GM12864 (cell line): Measurements from ENCODE around the gene AMZ1.

Source experiments
- DNase-seq: peaks from one replicate; pipeline ENCODE4 v3.0.0-alpha.2; 2011; ENCODE audit warnings: low read depth
- H3K4me3 ChIP-seq: 2 replicates; pipeline ENCODE4 v1.5.1; 2011; ENCODE audit warnings: mild to moderate bottlenecking, low read depth, low read length, control low read depth
- TF ChIP-seq, protein P1 (sequence below): IDR thresholded peaks from 2 replicates; pipeline ENCODE4 v1.5.1; 2011; ENCODE audit warnings: low read depth, mild to moderate bottlenecking, moderate library complexity, low read length, control low read depth, inconsistent platforms; ENCODE audit errors: missing control alignments

AMZ1 gene

DNA sequence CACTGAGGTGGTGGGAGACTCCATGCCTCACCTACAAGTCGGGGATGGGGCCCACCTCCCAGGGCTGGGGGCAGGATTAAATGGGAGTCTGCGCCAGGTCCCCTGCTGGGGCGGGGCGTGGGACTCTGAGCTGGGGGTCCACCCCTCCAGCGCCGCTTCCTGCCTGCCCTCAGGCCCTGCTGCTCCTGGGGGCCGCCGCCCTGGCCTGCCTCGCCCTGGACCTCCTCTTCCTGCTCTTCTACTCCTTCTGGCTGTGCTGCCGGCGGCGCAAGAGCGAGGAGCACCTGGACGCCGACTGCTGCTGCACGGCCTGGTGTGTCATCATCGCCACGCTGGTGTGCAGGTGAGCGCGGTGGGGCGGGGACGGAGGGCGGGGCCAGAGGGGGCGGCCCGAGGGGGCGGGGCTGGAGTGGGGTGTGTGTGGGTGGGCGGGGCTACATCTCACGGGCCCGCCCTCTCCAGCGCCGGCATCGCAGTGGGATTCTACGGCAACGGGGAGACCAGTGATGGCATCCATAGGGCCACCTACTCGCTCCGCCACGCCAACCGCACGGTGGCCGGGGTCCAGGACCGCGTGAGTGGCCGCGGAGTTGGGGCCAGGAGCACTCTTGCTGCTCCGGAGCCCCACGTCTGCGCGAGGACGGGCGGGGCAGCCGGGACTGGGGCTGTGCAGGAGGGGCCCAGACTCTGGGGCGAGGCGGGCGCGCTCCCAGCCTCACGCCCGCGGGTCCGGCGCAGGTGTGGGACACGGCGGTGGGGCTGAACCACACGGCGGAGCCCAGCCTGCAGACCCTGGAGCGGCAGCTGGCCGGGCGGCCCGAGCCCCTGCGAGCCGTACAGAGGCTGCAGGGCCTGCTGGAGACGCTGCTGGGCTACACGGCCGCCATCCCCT lies 41.1 kb upstream of the AMZ1 start:
- TF ChIP-seq, protein P1, sequence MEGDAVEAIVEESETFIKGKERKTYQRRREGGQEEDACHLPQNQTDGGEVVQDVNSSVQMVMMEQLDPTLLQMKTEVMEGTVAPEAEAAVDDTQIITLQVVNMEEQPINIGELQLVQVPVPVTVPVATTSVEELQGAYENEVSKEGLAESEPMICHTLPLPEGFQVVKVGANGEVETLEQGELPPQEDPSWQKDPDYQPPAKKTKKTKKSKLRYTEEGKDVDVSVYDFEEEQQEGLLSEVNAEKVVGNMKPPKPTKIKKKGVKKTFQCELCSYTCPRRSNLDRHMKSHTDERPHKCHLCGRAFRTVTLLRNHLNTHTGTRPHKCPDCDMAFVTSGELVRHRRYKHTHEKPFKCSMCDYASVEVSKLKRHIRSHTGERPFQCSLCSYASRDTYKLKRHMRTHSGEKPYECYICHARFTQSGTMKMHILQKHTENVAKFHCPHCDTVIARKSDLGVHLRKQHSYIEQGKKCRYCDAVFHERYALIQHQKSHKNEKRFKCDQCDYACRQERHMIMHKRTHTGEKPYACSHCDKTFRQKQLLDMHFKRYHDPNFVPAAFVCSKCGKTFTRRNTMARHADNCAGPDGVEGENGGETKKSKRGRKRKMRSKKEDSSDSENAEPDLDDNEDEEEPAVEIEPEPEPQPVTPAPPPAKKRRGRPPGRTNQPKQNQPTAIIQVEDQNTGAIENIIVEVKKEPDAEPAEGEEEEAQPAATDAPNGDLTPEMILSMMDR, result no peak

DNA sequence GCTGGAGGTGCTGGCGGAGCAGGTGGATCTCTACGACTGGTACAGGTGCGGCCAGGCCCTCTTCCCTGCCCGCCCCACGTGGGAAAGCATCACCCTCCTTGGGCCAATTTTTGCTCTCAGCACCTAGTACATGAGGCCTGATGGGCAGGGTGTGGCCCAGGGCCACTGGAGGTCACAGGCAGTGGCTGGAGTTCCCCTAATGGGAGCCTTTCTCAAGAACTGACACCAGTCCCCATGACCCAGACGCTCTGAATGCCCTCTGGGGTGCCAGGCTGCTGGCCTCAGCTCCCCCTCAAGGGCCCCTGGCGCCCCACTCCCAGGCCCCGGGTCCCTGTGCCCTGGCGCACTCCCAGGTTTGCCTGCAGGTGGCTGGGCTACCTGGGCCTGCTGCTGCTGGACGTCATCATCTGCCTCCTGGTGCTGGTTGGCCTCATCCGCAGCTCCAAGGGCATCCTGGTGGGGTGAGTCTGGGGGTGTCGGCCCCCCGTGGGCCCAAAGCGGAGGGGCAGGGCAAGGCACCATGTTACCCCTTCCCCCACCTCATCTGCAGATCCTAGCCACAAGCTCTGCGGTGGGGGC lies 40.3 kb upstream of the AMZ1 start:
- H3K4me3 ChIP-seq, result no peak overlapping the region
- TF ChIP-seq, protein P1, result no peak
- DNase-seq, result no peak

More for the DNA sequence above, 41.1 kb upstream of the AMZ1 start:
- DNase-seq, result no peak
- H3K4me3 ChIP-seq, result no peak overlapping the region

DNA sequence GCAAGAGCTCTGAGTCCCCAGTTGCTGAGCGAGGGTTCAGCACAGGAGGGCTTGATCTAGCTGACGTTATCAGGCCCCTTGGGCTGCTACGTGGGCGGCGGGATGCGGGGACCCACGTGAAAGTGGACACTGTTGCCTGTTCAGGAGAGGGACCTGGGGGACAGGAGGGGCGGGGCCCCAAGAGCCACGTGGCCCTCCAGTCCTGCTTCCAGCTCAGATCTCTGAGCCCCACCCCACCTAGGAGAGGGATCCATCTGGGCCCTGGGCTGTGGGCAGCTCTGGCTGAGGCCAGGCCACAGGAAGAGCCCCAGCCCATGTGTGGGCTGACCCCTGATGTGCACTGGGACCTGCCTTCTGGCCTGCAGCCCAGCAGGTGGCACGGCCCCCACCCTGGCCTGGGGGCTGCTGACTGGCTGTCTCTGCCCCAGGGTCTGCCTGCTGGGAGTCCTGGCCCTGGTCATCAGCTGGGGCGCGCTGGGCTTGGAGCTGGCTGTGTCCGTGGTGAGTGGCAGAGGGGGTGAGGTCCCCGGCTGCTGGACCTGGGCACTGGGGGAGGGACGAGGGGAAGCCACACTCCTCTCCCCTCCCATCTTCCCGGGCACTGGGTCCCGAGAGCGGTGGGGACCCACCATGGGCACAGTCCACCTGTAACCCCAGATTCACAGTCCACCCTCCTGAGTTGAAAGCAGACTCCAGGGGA lies 38.7 kb upstream of the AMZ1 start:
- TF ChIP-seq, protein P1, result no peak
- H3K4me3 ChIP-seq, result no peak overlapping the region
- DNase-seq, result no peak

DNA sequence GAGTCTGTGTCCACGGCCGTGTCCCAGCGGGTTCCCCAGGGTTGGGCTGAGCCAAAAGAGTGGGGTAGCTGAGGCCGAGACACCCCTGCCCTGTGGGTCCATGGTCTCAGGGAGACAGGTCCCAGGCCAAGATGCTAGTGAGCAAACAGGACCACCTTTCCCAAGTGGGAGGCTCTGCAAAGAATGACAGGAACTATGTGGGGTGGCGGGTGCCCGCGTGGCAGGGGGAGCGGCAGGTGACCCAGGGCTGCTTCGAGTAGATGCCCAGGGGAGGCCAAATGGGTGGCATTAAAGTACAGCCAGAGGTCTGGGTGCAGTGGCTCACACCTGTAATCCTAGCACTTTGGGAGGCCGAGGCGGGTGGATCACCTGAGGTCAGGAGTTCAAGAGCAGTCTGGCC lies 38.0 kb upstream of the AMZ1 start:
- DNase-seq, result no peak
- no peak overlapping the region for H3K4me3 ChIP-seq
- TF ChIP-seq, protein P1, result no peak

DNA sequence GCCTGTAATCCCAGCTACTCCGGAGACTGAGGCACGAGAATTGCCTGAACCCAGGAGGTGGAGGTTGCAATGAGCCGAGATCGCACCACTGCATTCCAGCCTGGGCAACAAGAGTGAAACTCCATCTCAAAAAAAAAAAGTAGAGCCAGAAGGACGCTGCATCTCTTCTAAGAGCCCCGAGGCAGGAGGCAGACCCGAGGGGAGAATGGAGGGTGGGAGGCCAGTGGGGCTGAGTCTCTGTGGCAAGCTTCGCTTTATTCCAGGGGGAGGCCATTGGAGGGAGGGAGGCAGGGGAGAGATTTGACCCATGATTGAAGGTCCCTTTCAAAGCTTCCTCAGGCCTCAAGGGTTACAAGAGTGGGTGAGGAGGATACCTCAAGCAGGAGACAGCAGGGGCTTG lies 37.6 kb upstream of the AMZ1 start:
- DNase-seq, result no peak

DNA sequence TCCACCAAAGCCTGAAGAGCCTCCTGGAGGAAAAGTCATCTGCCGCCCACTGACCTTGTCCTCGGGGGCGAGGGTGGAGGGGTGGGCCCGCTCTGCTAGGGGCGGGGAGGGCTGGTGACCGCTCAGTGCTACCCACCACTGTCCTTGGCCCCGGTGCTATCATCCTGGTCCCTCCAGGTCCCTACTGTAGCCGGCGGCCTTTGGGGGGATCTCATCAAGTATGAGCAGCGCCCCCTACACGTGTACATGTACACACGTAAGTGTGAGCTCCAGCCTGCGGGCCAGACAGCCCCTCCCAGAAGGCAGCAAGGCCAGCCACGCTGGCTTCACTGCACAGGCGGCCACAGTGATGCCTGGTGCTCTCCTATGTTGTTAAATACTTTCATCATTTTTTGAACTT lies 36.7 kb upstream of the AMZ1 start:
- no peak overlapping the region for H3K4me3 ChIP-seq
- TF ChIP-seq, protein P1, result peak; percentile 29
- no peak for DNase-seq

More for the DNA sequence above, 37.6 kb upstream of the AMZ1 start:
- H3K4me3 ChIP-seq, result no peak overlapping the region
- TF ChIP-seq, protein P1, result no peak
